C4-2B (cell line): ENCODE results near the gene CCDC180.

ENCODE experiments used
- ZFX ChIP-seq: fragments of 450-650 bp; IDR thresholded peaks from 2 replicates; pipeline ENCODE4 v1.6.1; 2017
- TF ChIP-seq, protein P1 (sequence below): fragments of 450-650 bp; conservative IDR thresholded peaks from 2 replicates; pipeline ENCODE4 v1.5.1; 2017; ENCODE audit warnings: mild to moderate bottlenecking

GRCh38 chr9:97301974-97302373, 5.5 kb upstream of the CCDC180 start:
- TF ChIP-seq, protein P1, sequence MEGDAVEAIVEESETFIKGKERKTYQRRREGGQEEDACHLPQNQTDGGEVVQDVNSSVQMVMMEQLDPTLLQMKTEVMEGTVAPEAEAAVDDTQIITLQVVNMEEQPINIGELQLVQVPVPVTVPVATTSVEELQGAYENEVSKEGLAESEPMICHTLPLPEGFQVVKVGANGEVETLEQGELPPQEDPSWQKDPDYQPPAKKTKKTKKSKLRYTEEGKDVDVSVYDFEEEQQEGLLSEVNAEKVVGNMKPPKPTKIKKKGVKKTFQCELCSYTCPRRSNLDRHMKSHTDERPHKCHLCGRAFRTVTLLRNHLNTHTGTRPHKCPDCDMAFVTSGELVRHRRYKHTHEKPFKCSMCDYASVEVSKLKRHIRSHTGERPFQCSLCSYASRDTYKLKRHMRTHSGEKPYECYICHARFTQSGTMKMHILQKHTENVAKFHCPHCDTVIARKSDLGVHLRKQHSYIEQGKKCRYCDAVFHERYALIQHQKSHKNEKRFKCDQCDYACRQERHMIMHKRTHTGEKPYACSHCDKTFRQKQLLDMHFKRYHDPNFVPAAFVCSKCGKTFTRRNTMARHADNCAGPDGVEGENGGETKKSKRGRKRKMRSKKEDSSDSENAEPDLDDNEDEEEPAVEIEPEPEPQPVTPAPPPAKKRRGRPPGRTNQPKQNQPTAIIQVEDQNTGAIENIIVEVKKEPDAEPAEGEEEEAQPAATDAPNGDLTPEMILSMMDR: no peak
- no peak for TF ChIP-seq ZFX
